HL-60 (cell line): ENCODE results near the gene CRIM1.

Experiments
- DNase-seq, 2 experiments: peaks; one replicate each; pipeline ENCODE4 v3.0.0-alpha.2; 2010 to 2020; ENCODE audit warnings: low read depth in 1 of 2, low spot score in 1 of 2
- H3K27ac ChIP-seq: fragments of 250-450 bp; sonication (Bioruptor Pico); replicated peaks from 2 replicates; pipeline ENCODE4 v1.5.1; 2020; ENCODE audit warnings: mild to moderate bottlenecking, moderate library complexity
- H3K27me3 ChIP-seq: fragments of 250-450 bp; sonication (Bioruptor Pico); 2 replicates; pipeline ENCODE4 v1.5.1; 2021; ENCODE audit warnings: mild to moderate bottlenecking, moderate library complexity; ENCODE audit not compliant: insufficient read depth, poor library complexity, severe bottlenecking
- H3K4me3 ChIP-seq: replicated peaks from 2 replicates; pipeline ENCODE4 v1.5.1; 2011; ENCODE audit warnings: mild to moderate bottlenecking, control low read depth, low read length; ENCODE audit not compliant: insufficient read depth
- CTCF ChIP-seq: IDR thresholded peaks from one replicate; pipeline ENCODE4 v1.5.1; 2011; ENCODE audit warnings: low read length, control low read depth, inconsistent platforms; ENCODE audit not compliant: insufficient read depth
- GABPA ChIP-seq: IDR thresholded peaks from 2 replicates; pipeline ENCODE4 v1.6.1; 2012; ENCODE audit warnings: low read depth
- POLR2AphosphoS5 ChIP-seq: IDR thresholded peaks from 2 replicates; pipeline ENCODE4 v1.6.1; 2012; ENCODE audit warnings: low read depth
- REST ChIP-seq: IDR thresholded peaks from 2 replicates; pipeline ENCODE4 v1.6.1; 2012; ENCODE audit warnings: low read depth; ENCODE audit not compliant: insufficient replicate concordance
- SPI1 ChIP-seq: IDR thresholded peaks from 2 replicates; pipeline ENCODE4 v1.6.1; 2012; ENCODE audit warnings: low read depth, mild to moderate bottlenecking, borderline replicate concordance

The CRIM1 gene

GRCh38 chr2:36371928-36372391 is 16.4 kb downstream of the CRIM1 start:
- H3K27ac ChIP-seq = no peak overlapping the region

GRCh38 chr2:36373149-36373926 is 17.8 kb downstream of the CRIM1 start:
- H3K4me3 ChIP-seq = no peak overlapping the region
- no peak for DNase-seq
- no peak overlapping the region for H3K27ac ChIP-seq
- peaks cover 2% of the 10 kb centered on the region for H3K27me3 ChIP-seq
- TF ChIP-seq CTCF (no peak), GABPA (no peak), SPI1 (no peak), POLR2AphosphoS5 (no peak), REST (no peak)

More at GRCh38 chr2:36371928-36372391, 16.4 kb downstream of the CRIM1 start:
- H3K4me3 ChIP-seq = no peak overlapping the region
- TF ChIP-seq REST (no peak), CTCF (no peak), POLR2AphosphoS5 (no peak), SPI1 (no peak)
- H3K27me3 ChIP-seq = peaks cover 2% of the 10 kb centered on the region
- no peak for DNase-seq

GRCh38 chr2:36374585-36374984 is 19.0 kb downstream of the CRIM1 start:
- peaks cover 2% of the 10 kb centered on the region for H3K27me3 ChIP-seq
- TF ChIP-seq SPI1 = no peak
- no peak for TF ChIP-seq GABPA
- TF ChIP-seq REST = no peak
- no peak for TF ChIP-seq CTCF
- TF ChIP-seq POLR2AphosphoS5 = no peak
- H3K4me3 ChIP-seq = no peak overlapping the region
- no peak overlapping the region for H3K27ac ChIP-seq
- DNase-seq = no peak
